Measurements from ENCODE around the gene DGKQ. TPM values are rescaled to one million over a fixed set of nuclear protein-coding genes. Genes with fewer than 3 reads are reported as not detected.

The DGKQ gene
- total and polyA plus RNA-seq, 2 experiments from 2014 or later = 4.0 to 22.4 TPM

- Histone ChIP-seq H3K4me2 (peak overlapping the region; percentile 80; the same call in 1 of the 2 replicates), H3K4me3 (peak overlapping the region; percentile 57; the same call in 1 of the 2 replicates)
- peaks cover 55% of the 10 kb centered on the region for H3K27me3 Mint-ChIP-seq (ENCODE audit: insufficient read depth, low read depth, poor library complexity)
Observed at GRCh38 chr4:996997-997374, 23.6 kb upstream of the DGKQ start.

More at GRCh38 chr4:996997-997374, 23.6 kb upstream of the DGKQ start:
- no peaks in the 10 kb centered on the region for H3K36me3 ChIP-seq (ENCODE audit: insufficient read depth)
- DNase-seq (ENCODE audit: low spot score) = no peak
- no peaks in the 10 kb centered on the region; the same call in 1 of the 2 replicates for H4K20me1 ChIP-seq (replicated peaks; ENCODE audit: insufficient read depth)
- H3K27me3 ChIP-seq (ENCODE audit: insufficient read depth) = peaks cover 62% of the 10 kb centered on the region
- no peaks in the 10 kb centered on the region for H3K79me2 ChIP-seq (replicated peaks; ENCODE audit: insufficient read depth)
- ATAC-seq = no peak; the same call in 2 of the 3 replicates
- Mint-ChIP-seq H3K4me1 (peaks cover 4% of the 10 kb centered on the region; the same call in 2 of the 3 replicates), H3K36me3 (ENCODE audit: low read depth) (no peaks in the 10 kb centered on the region), H3K9me3 (no peaks in the 10 kb centered on the region), H3K27ac (no peak overlapping the region), H3K4me3 (peak overlapping the region; percentile 63)
- H3F3A ChIP-seq (replicated peaks; ENCODE audit: low read depth) = no peaks in the 10 kb centered on the region
- H3K9me2 ChIP-seq (ENCODE audit: insufficient read depth) = no peaks in the 10 kb centered on the region
- H3K4me1 ChIP-seq (ENCODE audit: insufficient read depth) = no peaks in the 10 kb centered on the region; the same call in 1 of the 2 replicates
- no peak overlapping the region for H2AFZ ChIP-seq
- no peak overlapping the region for H3K27ac ChIP-seq (ENCODE audit: low read depth)
- TF ChIP-seq ZNF331 (CRISPR knock-in tag; IDR thresholded peaks at IDR 0.05; ENCODE audit: low read depth) = no peak
- no peak for TF ChIP-seq REST (IDR thresholded peaks at IDR 0.05; ENCODE audit: unreplicated experiment)
- no peak for TF ChIP-seq ZNF114 (CRISPR knock-in tag; IDR thresholded peaks at IDR 0.05)
- TF ChIP-seq STAT1 (IDR thresholded peaks at IDR 0.05; ENCODE audit: unreplicated experiment) = no peak
- no peak for TF ChIP-seq POLR2AphosphoS5 (IDR thresholded peaks at IDR 0.05; ENCODE audit: low read depth)
- no peak for TF ChIP-seq JUNB (IDR thresholded peaks at IDR 0.05; ENCODE audit: unreplicated experiment)
- TF ChIP-seq ETS1 (IDR thresholded peaks at IDR 0.05) = no peak
- no peak for TF ChIP-seq ZNF462 (CRISPR knock-in tag; IDR thresholded peaks at IDR 0.05)
- TF ChIP-seq EZH2 (IDR thresholded peaks at IDR 0.05; ENCODE audit: low read depth, unreplicated experiment) = no peak
- TF ChIP-seq EZH2phosphoT487 (IDR thresholded peaks at IDR 0.05; ENCODE audit: unreplicated experiment) = no peak
- TF ChIP-seq CREB1 (CRISPR knock-in tag; IDR thresholded peaks at IDR 0.05; ENCODE audit: low read depth) = no peak
- TF ChIP-seq NANOG (IDR thresholded peaks at IDR 0.05; ENCODE audit: borderline replicate concordance) = no peak
- no peak for TF ChIP-seq CTCF (conservative IDR thresholded peaks at IDR 0.05; ENCODE audit: low read depth in 2 of 2)

Data from GM23338 (cell line).